K562 (cell line): ENCODE results near the gene TUT4. TPM values are rescaled to one million over a fixed set of nuclear protein-coding genes. Genes with fewer than 3 reads are reported as not detected.

Source experiments
- DPF2 ChIP-seq: fragments of 450-650 bp; IDR thresholded peaks from 2 replicates; pipeline ENCODE4 v1.6.1; 2016
- EP400 ChIP-seq: fragments of 450-650 bp; IDR thresholded peaks from 2 replicates; pipeline ENCODE4 v1.6.1; 2017; ENCODE audit warnings: antibody characterized with exemption, mild to moderate bottlenecking, moderate library complexity
- MTA1 ChIP-seq: fragments of 450-650 bp; IDR thresholded peaks from 2 replicates; pipeline ENCODE4 v1.6.1; 2017; ENCODE audit warnings: borderline replicate concordance
- NCOA6 ChIP-seq: fragments of 450-650 bp; IDR thresholded peaks from 2 replicates; pipeline ENCODE4 v1.6.1; 2017; ENCODE audit warnings: mild to moderate bottlenecking
- NCOR1 ChIP-seq: fragments of 450-650 bp; IDR thresholded peaks from 2 replicates; pipeline ENCODE4 v1.6.1; 2016; ENCODE audit warnings: mild to moderate bottlenecking, moderate library complexity
- NFATC3 ChIP-seq: fragments of 450-650 bp; IDR thresholded peaks from 2 replicates; pipeline ENCODE4 v1.6.1; 2017; ENCODE audit warnings: mild to moderate bottlenecking
- PHF8 ChIP-seq: fragments of 200-600 bp; sonication (generic); IDR thresholded peaks from 2 replicates; pipeline ENCODE4 v1.6.1; 2012; ENCODE audit warnings: mixed run types, mild to moderate bottlenecking, inconsistent platforms, low read length, moderate library complexity, borderline replicate concordance
- RBM25 ChIP-seq: fragments of 200-400 bp; formaldehyde crosslinking; IDR thresholded peaks from 2 replicates; pipeline ENCODE4 v1.6.1; 2018; ENCODE audit warnings: low read length, low read depth, moderate library complexity; ENCODE audit not compliant: severe bottlenecking
- RBM34 ChIP-seq: fragments of 200-400 bp; formaldehyde crosslinking; IDR thresholded peaks from 2 replicates; pipeline ENCODE4 v1.6.1; 2018; ENCODE audit warnings: low read length, borderline replicate concordance; ENCODE audit not compliant: insufficient read depth
- RHOXF2B ChIP-seq: fragments of 250-450 bp; sonication (Bioruptor Pico); conservative IDR thresholded peaks from 2 replicates; pipeline ENCODE4 v1.5.1; 2021
- SMARCA5 ChIP-seq: fragments of 450-650 bp; IDR thresholded peaks from 2 replicates; pipeline ENCODE4 v1.6.1; 2016
- STAT5A ChIP-seq: IDR thresholded peaks from 2 replicates; pipeline ENCODE4 v1.6.1; 2012; ENCODE audit warnings: low read length, inconsistent platforms, borderline replicate concordance
- TAF9B ChIP-seq: fragments of 450-650 bp; IDR thresholded peaks from 2 replicates; pipeline ENCODE4 v1.6.1; 2018; ENCODE audit warnings: mild to moderate bottlenecking; ENCODE audit not compliant: partially characterized antibody
- XRCC3 ChIP-seq: fragments of 450-650 bp; IDR thresholded peaks from 2 replicates; pipeline ENCODE4 v1.6.1; 2017; ENCODE audit warnings: mild to moderate bottlenecking, moderate library complexity
- ZBTB40 ChIP-seq, 2 experiments: fragments of 450-650 bp in 1 of 2; sonication (generic) in 1 of 2; formaldehyde crosslinking in 1 of 2; IDR thresholded peaks; 2 replicates each; pipeline versions ENCODE4 v1.7.1 to v1.9.0; 2016 to 2022; ENCODE audit warnings: inconsistent platforms in 1 of 2, mild to moderate bottlenecking in 1 of 2, missing genetic modification reagents in 1 of 2
- ZNF561 ChIP-seq: fragments of 450-650 bp; formaldehyde crosslinking; conservative IDR thresholded peaks from 2 replicates; pipeline ENCODE4 v1.4.0; 2020; ENCODE audit warnings: mild to moderate bottlenecking, moderate library complexity
- polyA plus RNA-seq, 8 experiments: library from polyadenylated mRNA; depleted of rRNA in 4 of 8; stranded (reverse) in 5 of 8; unstranded in 3 of 8; fragments of >200 nt; fragmentation: Nextera tagmentation in 2 of 8; fragmentation: Illumina TruSeq in 1 of 8; extraction: Ambion mirVana in 2 of 8; extraction: Trizol in 1 of 8; gene quantifications; 2 replicates each; pipeline versions ENCODE4 v1.2.1 to v1.2.3, GENCODE V29; 2011 to 2014; ENCODE audit warnings: inconsistent platforms in 1 of 8, missing spikeins in 1 of 8
- total RNA-seq, 7 experiments: library from RNA; depleted of rRNA in 6 of 7; stranded (reverse); fragments of >200 nt in 6 of 7; fragmentation: Illumina TruSeq in 2 of 7; extraction: Trizol in 2 of 7; gene quantifications; 2 replicates each; pipeline versions ENCODE4 v1.2.1 to v1.2.3, GENCODE V29; 2011 to 2021; ENCODE audit warnings: low replicate concordance in 1 of 7
- TF ChIP-seq, protein P1 (sequence below), 3 experiments: IDR thresholded peaks in 2 of 3; conservative IDR thresholded peaks in 1 of 3; 2 replicates each; pipeline ENCODE4 v1.5.1; 2011 to 2012; ENCODE audit warnings: low read length in 3 of 3, mild to moderate bottlenecking in 3 of 3, control low read depth in 2 of 3, improper control_type of control experiment in 1 of 3, inconsistent platforms in 1 of 3, low read depth in 1 of 3, mixed read lengths in 1 of 3, moderate library complexity in 1 of 3; ENCODE audit not compliant: insufficient read depth in 2 of 3
- TF ChIP-seq, protein P2 (sequence below): fragments of 250-450 bp; sonication (Bioruptor Pico); IDR thresholded peaks from 2 replicates; pipeline ENCODE4 v1.9.0; 2021; ENCODE audit warnings: mild to moderate bottlenecking

The TUT4 gene
- total and polyA plus RNA-seq, 9 of the 15 experiments (the other 6 are each of a cell fraction or from before 2014, with no cell fraction given), result 15.8 to 53.5 (median 36.7) TPM

- TF ChIP-seq NCOR1 (no peak), RBM34 (no peak), MTA1 (no peak), ZNF561 (no peak), DPF2 (peak; percentile 22; the same call in 1 of the 2 replicates), ZBTB40 (IDR thresholded peaks at IDR 0.05) (peak; percentile 34; the same call in 1 of the 2 replicates), ZBTB40 (CRISPR knock-in tag; IDR thresholded peaks at IDR 0.05) (no peak), PHF8 (no peak), TAF9B (no peak), EP400 (peak; percentile 30; the same call in 1 of the 2 replicates), NFATC3 (peak; percentile 66; the same call in 1 of the 2 replicates), SMARCA5 (no peak), XRCC3 (no peak), STAT5A (no peak), RHOXF2B (CRISPR knock-in tag) (no peak), RBM25 (no peak), NCOA6 (no peak)
- TF ChIP-seq, protein P1, sequence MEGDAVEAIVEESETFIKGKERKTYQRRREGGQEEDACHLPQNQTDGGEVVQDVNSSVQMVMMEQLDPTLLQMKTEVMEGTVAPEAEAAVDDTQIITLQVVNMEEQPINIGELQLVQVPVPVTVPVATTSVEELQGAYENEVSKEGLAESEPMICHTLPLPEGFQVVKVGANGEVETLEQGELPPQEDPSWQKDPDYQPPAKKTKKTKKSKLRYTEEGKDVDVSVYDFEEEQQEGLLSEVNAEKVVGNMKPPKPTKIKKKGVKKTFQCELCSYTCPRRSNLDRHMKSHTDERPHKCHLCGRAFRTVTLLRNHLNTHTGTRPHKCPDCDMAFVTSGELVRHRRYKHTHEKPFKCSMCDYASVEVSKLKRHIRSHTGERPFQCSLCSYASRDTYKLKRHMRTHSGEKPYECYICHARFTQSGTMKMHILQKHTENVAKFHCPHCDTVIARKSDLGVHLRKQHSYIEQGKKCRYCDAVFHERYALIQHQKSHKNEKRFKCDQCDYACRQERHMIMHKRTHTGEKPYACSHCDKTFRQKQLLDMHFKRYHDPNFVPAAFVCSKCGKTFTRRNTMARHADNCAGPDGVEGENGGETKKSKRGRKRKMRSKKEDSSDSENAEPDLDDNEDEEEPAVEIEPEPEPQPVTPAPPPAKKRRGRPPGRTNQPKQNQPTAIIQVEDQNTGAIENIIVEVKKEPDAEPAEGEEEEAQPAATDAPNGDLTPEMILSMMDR (IDR thresholded peaks at IDR 0.05 in 2 of 3, conservative IDR thresholded peaks at IDR 0.05 in 1 of 3; ENCODE audit: insufficient read depth in 2 of 3, low read depth in 1 of 3, low read length in 3 of 3), result no peak
- TF ChIP-seq, protein P2, sequence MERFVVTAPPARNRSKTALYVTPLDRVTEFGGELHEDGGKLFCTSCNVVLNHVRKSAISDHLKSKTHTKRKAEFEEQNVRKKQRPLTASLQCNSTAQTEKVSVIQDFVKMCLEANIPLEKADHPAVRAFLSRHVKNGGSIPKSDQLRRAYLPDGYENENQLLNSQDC (CRISPR knock-in tag), result no peak
These were observed 20.1 kb downstream of the TUT4 start (continued) for GRCh38 chr1:52532731-52533327.
